Measurements from ENCODE around the gene PLD6.

Gene PLD6

GRCh38 chr17:17213775-17214174 lies 7.6 kb upstream of the PLD6 start:
- no peaks in the 10 kb centered on the region for H3K4me1 ChIP-seq (ENCODE audit: control insufficient read depth, low read length)
- H3K9me2 ChIP-seq (replicated peaks; ENCODE audit: control insufficient read depth, low read length): no peaks in the 10 kb centered on the region
- no peak overlapping the region for H3K4me3 ChIP-seq (ENCODE audit: low read length)
- H4K20me1 ChIP-seq (ENCODE audit: control insufficient read depth, insufficient read depth, low read depth, low read length): no peaks in the 10 kb centered on the region
- no peak overlapping the region for H3K27ac ChIP-seq (ENCODE audit: low read depth, low read length)
- H3F3A ChIP-seq (ENCODE audit: control insufficient read depth, insufficient read depth): 0 out of 2 replicates have a peak, but pooled peaks cover under 1% of the 10 kb centered on the region
- TF ChIP-seq EZH2phosphoT487 (IDR thresholded peaks at IDR 0.05; ENCODE audit: borderline replicate concordance, low read length): no peak
- TF ChIP-seq, protein P1, sequence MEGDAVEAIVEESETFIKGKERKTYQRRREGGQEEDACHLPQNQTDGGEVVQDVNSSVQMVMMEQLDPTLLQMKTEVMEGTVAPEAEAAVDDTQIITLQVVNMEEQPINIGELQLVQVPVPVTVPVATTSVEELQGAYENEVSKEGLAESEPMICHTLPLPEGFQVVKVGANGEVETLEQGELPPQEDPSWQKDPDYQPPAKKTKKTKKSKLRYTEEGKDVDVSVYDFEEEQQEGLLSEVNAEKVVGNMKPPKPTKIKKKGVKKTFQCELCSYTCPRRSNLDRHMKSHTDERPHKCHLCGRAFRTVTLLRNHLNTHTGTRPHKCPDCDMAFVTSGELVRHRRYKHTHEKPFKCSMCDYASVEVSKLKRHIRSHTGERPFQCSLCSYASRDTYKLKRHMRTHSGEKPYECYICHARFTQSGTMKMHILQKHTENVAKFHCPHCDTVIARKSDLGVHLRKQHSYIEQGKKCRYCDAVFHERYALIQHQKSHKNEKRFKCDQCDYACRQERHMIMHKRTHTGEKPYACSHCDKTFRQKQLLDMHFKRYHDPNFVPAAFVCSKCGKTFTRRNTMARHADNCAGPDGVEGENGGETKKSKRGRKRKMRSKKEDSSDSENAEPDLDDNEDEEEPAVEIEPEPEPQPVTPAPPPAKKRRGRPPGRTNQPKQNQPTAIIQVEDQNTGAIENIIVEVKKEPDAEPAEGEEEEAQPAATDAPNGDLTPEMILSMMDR (IDR thresholded peaks at IDR 0.05; ENCODE audit: low read depth, low read length, poor library complexity, severe bottlenecking): no peak
- no peaks in the 10 kb centered on the region for H3K79me2 ChIP-seq (ENCODE audit: control insufficient read depth, low read length)
- no peaks in the 10 kb centered on the region for H3K9me3 ChIP-seq (ENCODE audit: control insufficient read depth, insufficient read depth, low read length)
- H3K36me3 ChIP-seq (ENCODE audit: control insufficient read depth, low read length): peaks cover 9% of the 10 kb centered on the region; the same call in 1 of the 2 replicates
- H3K4me2 ChIP-seq (ENCODE audit: low read length): no peak overlapping the region
- H3K27me3 ChIP-seq (ENCODE audit: control insufficient read depth, low read length): no peaks in the 10 kb centered on the region

DNA sequence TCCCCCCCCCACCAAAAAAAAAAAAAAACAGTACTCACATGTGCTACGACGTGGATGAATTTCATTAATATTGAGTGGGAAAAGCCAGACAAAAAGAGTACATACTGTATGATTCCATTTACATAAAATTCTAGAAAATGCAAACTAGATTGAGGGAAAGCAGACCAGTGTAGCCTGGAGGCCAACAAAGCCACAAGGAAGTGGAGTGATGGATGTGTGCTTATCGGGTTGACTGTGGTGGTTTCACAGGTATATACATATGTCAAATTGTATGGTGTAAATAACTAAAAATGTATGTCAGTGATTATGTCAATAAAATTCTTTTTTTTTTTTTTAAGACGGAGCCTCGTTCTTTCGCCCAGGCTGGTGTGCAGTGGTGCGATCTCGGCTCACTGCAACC lies 1.9 kb upstream of the PLD6 start:
- TF ChIP-seq, protein P1 (IDR thresholded peaks at IDR 0.05; ENCODE audit: low read depth, low read length, poor library complexity, severe bottlenecking): no peak
- no peak for TF ChIP-seq EZH2phosphoT487 (IDR thresholded peaks at IDR 0.05; ENCODE audit: borderline replicate concordance, low read length)
- H3F3A ChIP-seq (ENCODE audit: control insufficient read depth, insufficient read depth): peaks cover 10% of the 10 kb centered on the region
- H3K27me3 ChIP-seq (ENCODE audit: control insufficient read depth, low read length): no peaks in the 10 kb centered on the region
- no peak overlapping the region for H3K4me3 ChIP-seq (ENCODE audit: low read length)
- H3K79me2 ChIP-seq (ENCODE audit: control insufficient read depth, low read length): peaks cover 29% of the 10 kb centered on the region
- peaks cover 24% of the 10 kb centered on the region for H3K4me1 ChIP-seq (ENCODE audit: control insufficient read depth, low read length)
- H3K4me2 ChIP-seq (ENCODE audit: low read length): no peak overlapping the region
- no peak overlapping the region for H3K27ac ChIP-seq (ENCODE audit: low read depth, low read length)
- H3K9me3 ChIP-seq (ENCODE audit: control insufficient read depth, insufficient read depth, low read length): no peaks in the 10 kb centered on the region
- peaks cover 19% of the 10 kb centered on the region; the same call in 1 of the 2 replicates for H3K36me3 ChIP-seq (ENCODE audit: control insufficient read depth, low read length)
- H3K9me2 ChIP-seq (replicated peaks; ENCODE audit: control insufficient read depth, low read length): no peaks in the 10 kb centered on the region
- peaks cover 4% of the 10 kb centered on the region; the same call in 1 of the 2 replicates for H4K20me1 ChIP-seq (ENCODE audit: control insufficient read depth, insufficient read depth, low read depth, low read length)

DNA sequence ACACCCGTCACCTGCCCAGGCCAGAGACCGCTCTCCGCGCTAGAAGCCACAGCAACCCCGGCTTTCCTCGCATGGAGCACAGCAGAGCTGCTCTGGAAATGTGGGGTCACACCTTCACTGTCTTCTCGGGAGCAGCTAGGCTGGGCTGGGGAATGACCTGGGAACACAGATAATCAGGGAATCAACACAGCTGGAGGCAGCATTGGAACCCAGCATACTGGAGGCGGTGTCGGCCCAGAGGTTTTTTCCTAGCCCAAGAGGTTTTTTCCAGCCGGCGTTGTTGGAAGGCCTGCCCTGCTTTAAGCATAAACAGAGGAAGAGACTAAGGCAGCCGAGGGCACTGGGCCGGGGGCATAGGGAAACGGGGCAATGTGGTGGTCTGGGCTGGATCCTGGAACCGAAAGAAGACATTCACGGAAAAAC lies 791 bp upstream of the PLD6 start:
- TF ChIP-seq, protein P1 (IDR thresholded peaks at IDR 0.05; ENCODE audit: low read depth, low read length, poor library complexity, severe bottlenecking): no peak
- TF ChIP-seq EZH2phosphoT487 (IDR thresholded peaks at IDR 0.05; ENCODE audit: borderline replicate concordance, low read length): no peak
- H3K9me2 ChIP-seq (replicated peaks; ENCODE audit: control insufficient read depth, low read length): no peaks in the 10 kb centered on the region
- peaks cover 10% of the 10 kb centered on the region for H3F3A ChIP-seq (ENCODE audit: control insufficient read depth, insufficient read depth)
- H3K79me2 ChIP-seq (ENCODE audit: control insufficient read depth, low read length): peaks cover 40% of the 10 kb centered on the region
- H3K27ac ChIP-seq (ENCODE audit: low read depth, low read length): no peak overlapping the region
- no peaks in the 10 kb centered on the region for H3K27me3 ChIP-seq (ENCODE audit: control insufficient read depth, low read length)
- H3K4me1 ChIP-seq (ENCODE audit: control insufficient read depth, low read length): peaks cover 24% of the 10 kb centered on the region
- H4K20me1 ChIP-seq (ENCODE audit: control insufficient read depth, insufficient read depth, low read depth, low read length): peaks cover 4% of the 10 kb centered on the region; the same call in 1 of the 2 replicates
- H3K9me3 ChIP-seq (ENCODE audit: control insufficient read depth, insufficient read depth, low read length): no peaks in the 10 kb centered on the region
- no peak overlapping the region for H3K4me3 ChIP-seq (ENCODE audit: low read length)
- no peak overlapping the region for H3K4me2 ChIP-seq (ENCODE audit: low read length)
- H3K36me3 ChIP-seq (ENCODE audit: control insufficient read depth, low read length): peaks cover 28% of the 10 kb centered on the region

Measured in DOHH2 (cell line).